NCI-H2081 (cell line): ENCODE measurements around the gene SPHK2.
A peak's percentile ranks its signal among the peaks of the same experiment; 100 is the strongest.
"Not testable (repeated sequence)": the region's sequence is repeated elsewhere in the genome, so short reads cannot be mapped to it uniquely, and the experiment has no call there.

Source experiments
- DNase-seq, 2 experiments: peaks; one replicate each; lab custom pipeline; 2025; lab: John Stamatoyannopoulos, UW

The SPHK2 gene

GRCh38 chr19:48618916-48619691, at the start of gene SPHK2, which contains the start of gene RPL18:
Gene SPHK2, plus strand, starts transcription at chr19:48619506. Its CDS starts 1,009 bp downstream, at chr19:48620515.
Gene RPL18, minus strand, starts transcription at chr19:48619178. Its CDS starts 35 bp downstream, at chr19:48619143.
- DNase-seq = peak; percentile 97 to 99

GRCh38 chr19:48569814-48570213, 49.5 kb upstream of the SPHK2 start:
- no peak for DNase-seq

- DNase-seq = no peak
These were observed 47.7 kb upstream of the SPHK2 start for GRCh38 chr19:48571378-48572162.

GRCh38 chr19:48573163-48573505, 46.2 kb upstream of the SPHK2 start:
- DNase-seq = no peak

- DNase-seq = no peak
These were observed 43.2 kb upstream of the SPHK2 start for GRCh38 chr19:48575931-48576622.

- DNase-seq = not testable (repeated sequence)
These were observed 41.4 kb upstream of the SPHK2 start for GRCh38 chr19:48577908-48578307.

GRCh38 chr19:48578891-48579290, 40.4 kb upstream of the SPHK2 start:
- DNase-seq = no peak

GRCh38 chr19:48582168-48582567, 37.1 kb upstream of the SPHK2 start:
- DNase-seq = no peak

GRCh38 chr19:48587387-48587786, 31.9 kb upstream of the SPHK2 start:
- DNase-seq = no peak

- DNase-seq = peak; percentile 82 to 83
These were observed 30.5 kb upstream of the SPHK2 start for GRCh38 chr19:48588670-48589401.

GRCh38 chr19:48591021-48591420, 28.3 kb upstream of the SPHK2 start:
- no peak for DNase-seq

- DNase-seq = no peak
These were observed 24.1 kb upstream of the SPHK2 start for GRCh38 chr19:48595171-48595570.

- DNase-seq = no peak
These were observed 23.5 kb upstream of the SPHK2 start for GRCh38 chr19:48595833-48596232.

- no peak for DNase-seq
These were observed 23.1 kb upstream of the SPHK2 start for GRCh38 chr19:48596237-48596636.

GRCh38 chr19:48596679-48597465, 22.4 kb upstream of the SPHK2 start:
- DNase-seq = no peak

GRCh38 chr19:48598996-48599700, 20.2 kb upstream of the SPHK2 start:
- DNase-seq = no peak

GRCh38 chr19:48600679-48601417, 18.5 kb upstream of the SPHK2 start:
- DNase-seq = no peak

- no peak for DNase-seq
These were observed 16.3 kb upstream of the SPHK2 start for GRCh38 chr19:48603001-48603400.

- no peak for DNase-seq
These were observed 15.9 kb upstream of the SPHK2 start for GRCh38 chr19:48603449-48603848.

- DNase-seq = no peak
These were observed 15.5 kb upstream of the SPHK2 start for GRCh38 chr19:48603850-48604249.
